Activated T-cell treated with anti-CD3 and anti-CD28 coated beads for 1 hour (primary cell): ENCODE data around the gene GRK5.

ENCODE experiments used
- DNase-seq: peaks from one replicate; pipeline ENCODE4 v3.0.0-alpha.2; 2020; ENCODE audit warnings: low read depth

The GRK5 gene

GRCh38 chr10:119362122-119362521 is 154.8 kb downstream of the GRK5 start:
- no peak for DNase-seq

- DNase-seq = no peak
Measured at GRCh38 chr10:119364645-119365600, 157.6 kb downstream of the GRK5 start.

- no peak for DNase-seq
Measured at GRCh38 chr10:119365773-119366599, 158.6 kb downstream of the GRK5 start.

DNA sequence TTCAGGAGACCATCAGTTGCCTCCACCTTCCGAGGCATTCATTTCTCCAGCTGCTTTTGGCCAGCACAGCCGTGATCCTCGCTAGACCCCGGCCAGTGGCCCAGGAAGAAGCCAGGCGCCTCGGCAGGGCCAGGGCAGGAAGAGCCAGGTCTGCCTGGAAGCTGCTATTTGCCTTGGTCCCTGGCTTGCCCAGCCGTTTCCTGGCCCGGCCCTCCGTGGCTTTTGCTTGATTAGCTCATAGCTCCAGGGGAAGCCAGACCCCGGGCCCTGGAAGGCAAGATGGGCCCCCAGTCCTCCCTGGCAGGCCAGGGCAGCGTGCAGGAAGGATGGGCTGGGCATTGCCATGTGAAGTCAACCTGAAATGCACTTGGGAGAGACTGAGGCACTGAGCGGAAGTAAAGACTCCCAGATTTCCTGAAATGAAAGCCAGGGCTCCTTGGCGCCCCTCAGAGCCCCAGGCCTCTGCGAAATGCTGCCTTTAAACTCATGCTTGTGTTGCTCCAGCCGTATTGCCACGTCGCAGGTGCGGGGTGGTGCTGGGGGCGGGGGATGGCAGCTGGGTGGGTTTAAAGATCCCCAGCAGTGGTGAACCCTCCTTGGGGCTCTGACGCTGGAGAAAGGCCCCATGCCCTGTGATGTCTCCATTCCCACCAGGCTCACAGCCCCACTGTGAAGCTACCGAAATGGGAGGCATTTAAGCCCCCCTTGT is 160.6 kb downstream of the GRK5 start:
- no peak for DNase-seq

DNA sequence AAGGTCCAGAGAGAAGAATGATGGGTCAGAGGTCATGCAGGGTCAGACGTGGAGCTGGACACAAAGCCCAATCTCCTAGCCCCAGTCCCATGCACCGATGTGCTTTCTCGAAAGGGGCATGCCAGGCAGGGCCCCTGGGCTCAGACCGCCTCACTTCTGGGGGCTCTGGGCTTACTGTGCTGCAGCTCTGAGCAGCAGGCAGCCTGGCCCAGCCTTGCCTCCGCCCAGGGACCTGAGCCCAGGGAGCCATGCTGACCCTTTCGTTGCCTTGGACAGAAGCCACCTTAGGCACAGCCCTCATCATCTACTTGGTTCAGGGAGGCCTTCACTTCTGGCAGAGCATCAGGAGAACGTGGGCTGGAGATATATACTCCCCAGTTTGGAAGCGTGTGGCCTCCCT is 161.2 kb downstream of the GRK5 start:
- no peak for DNase-seq

DNA sequence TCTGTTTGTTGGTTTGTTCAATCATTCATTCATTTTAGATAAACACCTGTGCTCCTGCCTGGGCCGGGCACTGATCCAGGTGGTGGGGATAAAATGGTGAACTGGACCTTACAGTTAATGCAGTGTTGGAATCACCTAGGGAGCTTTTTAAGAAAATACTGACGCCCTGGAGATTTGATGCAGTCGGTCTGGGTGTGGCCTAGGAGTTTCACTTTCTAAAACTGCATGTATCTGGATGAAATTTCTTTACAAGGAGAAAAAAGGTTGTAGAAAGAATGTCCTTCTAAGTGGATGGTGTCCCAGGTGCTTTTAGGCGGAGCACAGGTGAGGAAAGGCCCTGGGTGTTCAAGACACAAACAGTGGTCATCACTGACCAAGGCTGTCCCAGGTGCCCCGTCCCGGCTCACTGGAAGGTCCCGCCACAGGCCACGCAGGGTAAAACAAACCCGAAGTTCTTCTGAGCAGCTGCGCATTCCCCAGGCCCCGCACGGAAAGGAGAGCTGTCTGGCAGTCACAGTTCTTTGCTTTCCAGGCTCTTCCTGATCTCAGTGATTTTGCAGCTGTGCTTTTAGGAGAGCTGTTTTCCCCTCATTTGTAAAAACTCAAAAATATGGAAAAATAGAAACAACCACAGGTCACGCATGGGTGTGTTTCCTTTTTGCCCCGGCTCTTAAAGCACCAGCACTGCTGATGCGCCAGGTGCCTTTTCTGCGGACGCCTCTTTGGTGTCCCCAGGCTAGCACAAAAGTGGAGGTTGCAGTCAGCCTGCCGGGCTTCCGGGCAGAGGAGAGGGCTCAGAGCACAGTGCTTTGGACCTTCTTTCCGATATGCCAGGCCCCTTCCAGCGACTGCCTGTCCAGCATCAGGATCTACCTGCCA is 161.9 kb downstream of the GRK5 start:
- no peak for DNase-seq

DNA sequence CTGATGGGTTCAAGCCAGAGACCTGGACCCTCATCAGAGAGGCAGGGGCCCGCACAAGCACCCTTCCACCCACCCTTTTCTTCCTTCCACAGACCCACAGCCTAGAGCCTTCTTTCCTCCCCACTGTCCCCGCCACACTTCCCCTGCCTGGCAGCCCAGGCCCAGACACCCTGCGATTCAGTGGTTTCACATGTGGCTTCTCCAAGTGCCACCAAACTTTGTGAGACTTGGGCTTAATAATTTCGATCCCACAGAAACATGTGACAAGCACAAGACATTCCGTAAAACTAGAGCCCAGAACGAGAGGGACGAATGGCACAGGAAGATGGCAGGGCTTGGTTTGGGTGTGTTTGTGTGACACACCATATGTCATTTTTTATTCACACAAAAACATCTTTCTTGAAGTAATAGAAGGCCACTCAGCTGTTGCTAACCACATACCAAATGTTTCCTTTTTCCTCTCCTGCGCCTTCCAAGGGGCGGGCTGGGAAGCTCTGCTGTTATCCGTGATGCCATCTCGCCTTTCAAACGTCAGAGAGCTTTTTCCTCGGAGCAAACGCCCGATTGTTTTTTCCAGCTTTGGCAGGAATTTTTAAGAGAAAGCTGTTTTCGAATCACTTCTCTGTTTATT is 162.9 kb downstream of the GRK5 start:
- no peak for DNase-seq

GRCh38 chr10:119370972-119371703 is 163.8 kb downstream of the GRK5 start:
- DNase-seq = no peak

GRCh38 chr10:119371704-119372663 is 164.6 kb downstream of the GRK5 start:
- no peak for DNase-seq

- DNase-seq = no peak
Measured at GRCh38 chr10:119373294-119374102, 166.1 kb downstream of the GRK5 start.

GRCh38 chr10:119374236-119374635 is 166.9 kb downstream of the GRK5 start:
- DNase-seq = no peak

DNA sequence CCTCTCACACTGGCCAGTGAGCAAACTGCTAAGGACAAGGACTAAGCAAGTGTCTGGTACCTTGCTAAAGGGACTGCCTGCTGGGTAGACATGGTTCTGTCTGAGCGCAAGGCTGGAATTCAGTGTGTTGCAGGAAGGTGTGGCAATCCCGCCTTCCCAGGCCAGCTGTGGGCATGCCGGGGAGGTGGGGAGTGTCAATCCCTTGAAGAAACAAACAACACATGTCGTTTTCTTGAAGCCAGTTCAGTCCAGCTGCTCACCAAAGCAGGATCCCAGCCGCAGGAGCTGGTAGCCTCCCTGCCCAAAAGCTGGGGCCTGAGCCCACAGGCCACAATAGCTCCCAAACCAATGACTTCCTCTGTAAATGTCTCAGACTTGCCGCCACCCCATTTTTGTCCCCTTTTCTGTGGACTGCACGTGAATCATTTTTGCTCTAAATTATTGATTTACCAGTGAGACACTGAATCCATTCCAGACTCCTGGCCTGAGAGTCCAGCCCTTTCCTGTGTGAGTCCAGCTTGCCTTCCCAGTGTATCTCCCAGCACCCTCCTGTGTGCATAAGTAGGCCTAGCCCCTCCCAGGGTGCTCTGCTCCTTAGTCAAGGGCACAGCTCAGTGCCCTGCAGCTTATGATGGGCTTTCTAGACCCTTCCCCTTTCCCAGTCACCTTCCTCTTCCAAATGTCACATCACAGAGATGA is 168.4 kb downstream of the GRK5 start:
- no peak for DNase-seq

DNA sequence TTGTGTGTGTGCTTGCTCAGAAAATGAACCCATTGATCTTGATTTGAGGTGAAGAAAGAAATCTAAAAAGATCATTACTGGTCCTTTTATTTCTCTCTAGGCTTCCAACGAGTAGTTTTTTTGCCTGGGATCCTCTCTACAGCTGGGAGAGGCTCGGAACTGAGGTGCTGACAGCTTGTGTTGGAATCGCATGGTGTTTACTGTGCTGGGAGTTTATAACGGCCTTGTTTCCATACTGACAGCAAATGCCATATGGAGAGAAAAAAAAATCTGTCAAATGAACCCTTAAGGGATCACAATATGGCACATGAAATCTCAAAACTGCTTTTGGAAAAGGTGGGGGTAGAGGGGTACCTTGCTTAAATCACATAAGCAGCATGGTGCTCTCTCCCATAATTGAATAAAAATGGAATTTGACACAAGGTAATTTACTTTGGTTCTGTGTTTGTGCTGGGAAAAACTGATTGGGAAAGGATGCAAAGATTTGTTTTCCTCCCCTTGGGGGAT is 170.1 kb downstream of the GRK5 start:
- DNase-seq = no peak

- DNase-seq = no peak
Measured at GRCh38 chr10:119377958-119378736, 170.8 kb downstream of the GRK5 start.

- no peak for DNase-seq
Measured at GRCh38 chr10:119378737-119379067, 171.3 kb downstream of the GRK5 start.

- no peak for DNase-seq
Measured at GRCh38 chr10:119379466-119380071, 172.2 kb downstream of the GRK5 start.
